MCF 10A (cell line): Measurements from ENCODE around the gene ATP6V1E1. TPM values are rescaled to one million over a fixed set of nuclear protein-coding genes. Genes with fewer than 3 reads are reported as not detected.

ENCODE experiments used
- BruUV-seq: library from RNA; stranded (reverse); fragments of 400-500 nt; replicated peaks from 2 replicates; lab custom pipeline; 2021; lab: Mats Ljungman, UMichigan
- CTCF ChIA-PET: fragments of 300-600 bp; sonication (Branson Sonifier 250); formaldehyde crosslinking; extraction: SDS; loops from one replicate; lab custom pipeline; 2021; ENCODE audit warnings: antibody characterized with exemption, inconsistent platforms; lab: Yijun Ruan, JAX
- POLR2A ChIA-PET: fragments of 300-600, 350-650 bp; sonication (Branson Sonifier 250); formaldehyde crosslinking; extraction: SDS; loops from one replicate; lab custom pipeline; 2020; ENCODE audit warnings: antibody characterized with exemption, inconsistent platforms; lab: Yijun Ruan, JAX
- DNase-seq: peaks from one replicate; pipeline ENCODE4 v3.0.0-alpha.2; 2018; ENCODE audit not compliant: unreplicated experiment
- H3K27ac Mint-ChIP-seq: one replicate; pipeline ENCODE4 v1.8.0; 2022; ENCODE audit warnings: mild to moderate bottlenecking, low read depth, mixed read lengths; ENCODE audit not compliant: unreplicated experiment
- H3K27me3 Mint-ChIP-seq: one replicate; pipeline ENCODE4 v1.8.0; 2022; ENCODE audit warnings: mixed read lengths; ENCODE audit not compliant: insufficient read depth, unreplicated experiment
- H3K36me3 Mint-ChIP-seq: one replicate; pipeline ENCODE4 v1.8.0; 2022; ENCODE audit warnings: mild to moderate bottlenecking, moderate library complexity, mixed read lengths; ENCODE audit not compliant: insufficient read depth, unreplicated experiment
- H3K4me1 Mint-ChIP-seq: one replicate; pipeline ENCODE4 v1.8.0; 2022; ENCODE audit warnings: mixed read lengths; ENCODE audit not compliant: insufficient read depth, unreplicated experiment
- H3K4me3 Mint-ChIP-seq: one replicate; pipeline ENCODE4 v1.8.0; 2022; ENCODE audit warnings: mild to moderate bottlenecking, moderate library complexity, mixed read lengths; ENCODE audit not compliant: unreplicated experiment
- H3K9me3 Mint-ChIP-seq: one replicate; pipeline ENCODE4 v1.8.0; 2022; ENCODE audit warnings: mixed read lengths; ENCODE audit not compliant: unreplicated experiment
- CTCF ChIP-seq: fragments of 200-600 bp; IDR thresholded peaks from one replicate; pipeline ENCODE4 v1.8.0; 2022; ENCODE audit warnings: antibody characterized with exemption, mild to moderate bottlenecking; ENCODE audit not compliant: unreplicated experiment
- intact Hi-C: fragments of 100-400 bp; cut with micrococcal nuclease; formaldehyde crosslinking; loops from 2 replicates; pipeline ENCODE4 v1.14.1; 2022
- total RNA-seq: library from RNA; stranded (reverse); gene quantifications from 2 replicates; pipeline ENCODE4 v1.2.3, GENCODE V29; 2022

Gene ATP6V1E1
- total RNA-seq, 1 experiment from 2014 or later, result 86.4 TPM

- H3K4me1 Mint-ChIP-seq, result no peaks in the 10 kb centered on the region
- H3K27ac Mint-ChIP-seq, result no peak overlapping the region
- no peaks in the 10 kb centered on the region for H3K27me3 Mint-ChIP-seq
- H3K9me3 Mint-ChIP-seq, result no peaks in the 10 kb centered on the region
- BruUV-seq, result no TSS peak
- no peak for DNase-seq
- intact Hi-C loops, result loop anchor here (5.0 kb wide), 2 partner anchors 148 to 228 kb away; no protein-coding TSS in a partner anchor
- no peak for TF ChIP-seq CTCF
- no peak overlapping the region for H3K4me3 Mint-ChIP-seq
- no peaks in the 10 kb centered on the region for H3K36me3 Mint-ChIP-seq
- CTCF ChIA-PET, result interaction anchor here (0.6 to 3.4 kb wide), 46 partner anchors 7 to 466 kb away, joined by 3 to 33 read pairs (median 5); partner anchors contain the start of gene BCL2L13
- POLR2A ChIA-PET, result interaction anchor here (0.7 to 2.0 kb wide), 5 partner anchors 11 to 148 kb away, joined by 3 to 13 read pairs (median 7); partner anchors contain the start of genes ATP6V1E1 and BCL2L13
Observed at GRCh38 chr22:17559188-17559587, 69.4 kb downstream of the ATP6V1E1 start.

- CTCF ChIA-PET, result interaction anchor here (1.1 to 1.5 kb wide), 4 partner anchors 19 to 497 kb away, joined by 3 to 5 read pairs (median 4); no protein-coding TSS in a partner anchor
- TF ChIP-seq CTCF, result no peak
- POLR2A ChIA-PET, result interaction anchor here (0.6 kb wide), 1 partner anchor 9 kb away, joined by 4 read pairs; no protein-coding TSS in a partner anchor
- Mint-ChIP-seq H3K27ac (no peak overlapping the region), H3K9me3 (no peaks in the 10 kb centered on the region), H3K4me1 (no peaks in the 10 kb centered on the region), H3K4me3 (no peak overlapping the region), H3K27me3 (no peaks in the 10 kb centered on the region), H3K36me3 (peaks cover 4% of the 10 kb centered on the region)
- no TSS peak for BruUV-seq
- no peak for DNase-seq
- intact Hi-C loops, result loop anchor here (5.0 kb wide), 2 partner anchors 152 to 232 kb away; no protein-coding TSS in a partner anchor
Observed at GRCh38 chr22:17554814-17555213, 73.7 kb downstream of the ATP6V1E1 start.

GRCh38 chr22:17552737-17553136 is 75.8 kb downstream of the ATP6V1E1 start:
- BruUV-seq, result no TSS peak
- no peak overlapping the region for H3K4me3 Mint-ChIP-seq
- H3K36me3 Mint-ChIP-seq, result peaks cover 4% of the 10 kb centered on the region
- POLR2A ChIA-PET, result interaction anchor here (0.7 to 2.1 kb wide), 2 partner anchors 11 to 277 kb away, joined by 3 to 4 read pairs; no protein-coding TSS in a partner anchor
- no peaks in the 10 kb centered on the region for H3K27me3 Mint-ChIP-seq
- H3K9me3 Mint-ChIP-seq, result no peaks in the 10 kb centered on the region
- DNase-seq, result no peak
- H3K4me1 Mint-ChIP-seq, result no peaks in the 10 kb centered on the region
- intact Hi-C loops, result no loop called here
- TF ChIP-seq CTCF, result no peak
- no peak overlapping the region for H3K27ac Mint-ChIP-seq
- CTCF ChIA-PET, result interaction anchor here (0.6 to 1.0 kb wide), 4 partner anchors 38 to 600 kb away, joined by 3 to 5 read pairs (median 3); no protein-coding TSS in a partner anchor

GRCh38 chr22:17549655-17550054 is 78.9 kb downstream of the ATP6V1E1 start:
- POLR2A ChIA-PET, result interaction anchor here (1.1 kb wide), 1 partner anchor 9 kb away, joined by 3 read pairs; no protein-coding TSS in a partner anchor

More at GRCh38 chr22:17549655-17550054, 78.9 kb downstream of the ATP6V1E1 start:
- H3K9me3 Mint-ChIP-seq, result no peaks in the 10 kb centered on the region
- no peaks in the 10 kb centered on the region for H3K4me1 Mint-ChIP-seq
- CTCF ChIA-PET, result interaction anchor here (0.6 kb wide), 1 partner anchor 41 kb away, joined by 3 read pairs; no protein-coding TSS in a partner anchor
- peaks cover 4% of the 10 kb centered on the region for H3K36me3 Mint-ChIP-seq
- H3K27ac Mint-ChIP-seq, result no peak overlapping the region
- no peak overlapping the region for H3K4me3 Mint-ChIP-seq
- BruUV-seq, result no TSS peak
- no peak for DNase-seq
- intact Hi-C loops, result no loop called here
- no peaks in the 10 kb centered on the region for H3K27me3 Mint-ChIP-seq
- TF ChIP-seq CTCF, result no peak
